ENCODE results near the gene RAD51C. TPM values are rescaled to one million over a fixed set of nuclear protein-coding genes. Genes with fewer than 3 reads are reported as not detected.
"Not testable (repeated sequence)": the region's sequence is repeated elsewhere in the genome, so short reads cannot be mapped to it uniquely, and the experiment has no call there.

RAD51C gene
- 10 to 100 TPM; 18.0 to 26.5 TPM for total RNA-seq
- 26.4 TPM for polyA plus RNA-seq (2013, experiment 1 of 2)
- polyA plus RNA-seq (2013, experiment 2 of 2): 29.8 TPM
- long read RNA-seq, experiment 1, partial matches to known transcripts: 0 of 9 reads
- long read RNA-seq, experiment 1, other reads (novel, unspliced or antisense): 6 of 9 reads
- long read RNA-seq, experiment 2, partial matches to known transcripts: 0 of 12 reads
- long read RNA-seq, experiment 2, other reads (novel, unspliced or antisense): 5 of 12 reads
- long read RNA-seq, experiment 3, transcript RAD51C-201 (9 exons, 2,591 nt): major isoform, 32 of 64 reads
- long read RNA-seq, experiment 3, partial matches to known transcripts: 3 of 64 reads
- long read RNA-seq, experiment 3, other reads (novel, unspliced or antisense): 24 of 64 reads
- long read RNA-seq, experiment 4, transcript RAD51C-201 (9 exons, 2,591 nt): major isoform, 19 of 47 reads
- long read RNA-seq, experiment 4, partial matches to known transcripts: 5 of 47 reads
- long read RNA-seq, experiment 4, other reads (novel, unspliced or antisense): 22 of 47 reads

DNA sequence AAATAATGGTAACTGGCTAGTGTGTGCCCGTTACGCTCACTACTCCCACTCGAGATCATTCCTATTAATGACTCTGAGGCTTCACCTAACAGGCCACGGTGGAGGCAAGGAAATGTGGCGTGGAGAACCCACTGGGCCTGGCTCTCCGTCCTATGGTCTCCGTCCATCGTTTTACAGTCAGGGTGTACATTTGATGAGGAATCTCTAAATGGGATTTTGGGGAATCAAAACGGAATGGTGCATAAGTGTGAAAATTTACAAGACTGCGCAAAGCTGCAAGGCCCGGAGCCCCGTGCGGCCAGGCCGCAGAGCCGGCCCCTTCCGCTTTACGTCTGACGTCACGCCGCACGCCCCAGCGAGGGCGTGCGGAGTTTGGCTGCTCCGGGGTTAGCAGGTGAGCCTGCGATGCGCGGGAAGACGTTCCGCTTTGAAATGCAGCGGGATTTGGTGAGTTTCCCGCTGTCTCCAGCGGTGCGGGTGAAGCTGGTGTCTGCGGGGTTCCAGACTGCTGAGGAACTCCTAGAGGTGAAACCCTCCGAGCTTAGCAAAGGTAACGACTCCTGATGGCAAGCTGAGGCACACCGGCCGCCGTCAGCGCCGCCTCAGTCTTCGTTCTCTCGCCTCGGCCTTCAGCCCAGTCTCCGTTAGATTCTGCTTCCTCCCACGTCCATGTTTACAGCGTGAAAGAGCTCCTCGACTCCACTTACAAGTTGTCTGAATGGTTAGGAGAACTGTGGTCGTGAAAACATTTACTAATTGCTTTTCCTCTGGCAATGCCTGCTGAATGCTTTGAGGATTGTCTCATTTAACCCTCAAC, at the start of gene RAD51C:
Gene RAD51C (plus strand): TSS at position 364 of the 817 bp plus-strand sequence. CDS start 42 bp downstream, at position 406.
- peak within 1 kb of the TSS; percentile 69 for H3K27ac Mint-ChIP-seq

DNA sequence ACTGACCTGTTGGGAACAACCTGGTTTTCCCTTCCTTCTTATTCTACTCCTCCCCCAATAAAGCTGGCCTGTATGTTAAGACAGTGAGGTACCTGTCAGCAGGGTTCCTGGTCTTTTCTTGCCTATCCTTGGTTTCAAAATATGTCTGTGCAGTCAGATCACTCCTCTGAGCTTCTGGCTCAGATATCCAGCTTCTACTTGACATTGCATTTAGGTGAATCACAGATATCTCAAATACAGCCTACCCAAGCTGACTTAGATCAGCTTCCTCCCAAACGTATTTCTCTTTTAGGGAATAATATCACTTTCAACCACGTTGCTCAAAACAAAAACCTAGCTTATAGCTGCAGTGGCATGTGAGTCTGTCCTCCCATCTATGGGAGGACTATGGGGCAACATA, 49.3 kb upstream of the RAD51C start:
- TF ChIP-seq, protein P1, sequence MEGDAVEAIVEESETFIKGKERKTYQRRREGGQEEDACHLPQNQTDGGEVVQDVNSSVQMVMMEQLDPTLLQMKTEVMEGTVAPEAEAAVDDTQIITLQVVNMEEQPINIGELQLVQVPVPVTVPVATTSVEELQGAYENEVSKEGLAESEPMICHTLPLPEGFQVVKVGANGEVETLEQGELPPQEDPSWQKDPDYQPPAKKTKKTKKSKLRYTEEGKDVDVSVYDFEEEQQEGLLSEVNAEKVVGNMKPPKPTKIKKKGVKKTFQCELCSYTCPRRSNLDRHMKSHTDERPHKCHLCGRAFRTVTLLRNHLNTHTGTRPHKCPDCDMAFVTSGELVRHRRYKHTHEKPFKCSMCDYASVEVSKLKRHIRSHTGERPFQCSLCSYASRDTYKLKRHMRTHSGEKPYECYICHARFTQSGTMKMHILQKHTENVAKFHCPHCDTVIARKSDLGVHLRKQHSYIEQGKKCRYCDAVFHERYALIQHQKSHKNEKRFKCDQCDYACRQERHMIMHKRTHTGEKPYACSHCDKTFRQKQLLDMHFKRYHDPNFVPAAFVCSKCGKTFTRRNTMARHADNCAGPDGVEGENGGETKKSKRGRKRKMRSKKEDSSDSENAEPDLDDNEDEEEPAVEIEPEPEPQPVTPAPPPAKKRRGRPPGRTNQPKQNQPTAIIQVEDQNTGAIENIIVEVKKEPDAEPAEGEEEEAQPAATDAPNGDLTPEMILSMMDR (conservative IDR thresholded peaks at IDR 0.05): no peak
- no peaks in the 10 kb centered on the region for H3K36me3 Mint-ChIP-seq (ENCODE audit: low read depth)
- H3K27ac Mint-ChIP-seq: no peak overlapping the region
- H3K27me3 Mint-ChIP-seq (ENCODE audit: insufficient read depth): no peaks in the 10 kb centered on the region
- peaks cover 3% of the 10 kb centered on the region for H3K4me1 Mint-ChIP-seq
- WGBS, 2 experiments (ENCODE audit: insufficient coverage in 1 of 2, insufficient read length in 1 of 2): 78 to 84% methylated on average over 2 of the region's 2 CpGs
- H3K27ac ChIP-seq (ENCODE audit: low read depth, low read length): no peak overlapping the region
- no peak for DNase-seq
- H3K36me3 ChIP-seq (ENCODE audit: control insufficient read depth, insufficient read depth, low read length): no peaks in the 10 kb centered on the region
- H3K9me3 Mint-ChIP-seq: no peaks in the 10 kb centered on the region
- no peak overlapping the region for H3K9ac ChIP-seq (ENCODE audit: extremely low read depth, low read length, poor library complexity, severe bottlenecking)
- no peak overlapping the region for H3K4me3 Mint-ChIP-seq
- H3K9me3 ChIP-seq (ENCODE audit: control insufficient read depth, low read length): no peaks in the 10 kb centered on the region
- H3K4me3 ChIP-seq (ENCODE audit: low read length): no peak overlapping the region
- H3K27me3 ChIP-seq (ENCODE audit: control insufficient read depth, insufficient read depth, low read length, poor library complexity, severe bottlenecking): no peaks in the 10 kb centered on the region
- no peaks in the 10 kb centered on the region for H3K4me1 ChIP-seq (ENCODE audit: control insufficient read depth, insufficient read depth, low read length)

More for the DNA sequence above, at the start of gene RAD51C:
- WGBS, 2 experiments (ENCODE audit: insufficient coverage in 1 of 2, insufficient read length in 1 of 2): 26 to 27% methylated on average over 44 to 50 of the region's 50 CpGs
- Histone ChIP-seq H3K9ac (ENCODE audit: extremely low read depth, low read length, poor library complexity, severe bottlenecking) (peak within 1 kb of the TSS; percentile 71), H3K27ac (ENCODE audit: low read depth, low read length) (peak within 1 kb of the TSS; percentile 21), H3K36me3 (ENCODE audit: control insufficient read depth, insufficient read depth, low read length) (peaks cover 7% of the 10 kb centered on the region), H3K4me3 (ENCODE audit: low read length) (peak within 1 kb of the TSS; percentile 87), H3K4me1 (ENCODE audit: control insufficient read depth, insufficient read depth, low read length) (no peaks in the 10 kb centered on the region), H3K9me3 (ENCODE audit: control insufficient read depth, low read length) (no peaks in the 10 kb centered on the region), H3K27me3 (ENCODE audit: control insufficient read depth, insufficient read depth, low read length, poor library complexity, severe bottlenecking) (no peaks in the 10 kb centered on the region)
- H3K36me3 Mint-ChIP-seq (ENCODE audit: low read depth): peaks cover 8% of the 10 kb centered on the region
- DNase-seq: peak; percentile 90
- TF ChIP-seq, protein P1 (conservative IDR thresholded peaks at IDR 0.05): no peak
- H3K4me1 Mint-ChIP-seq: peaks cover 12% of the 10 kb centered on the region
- H3K4me3 Mint-ChIP-seq: peak within 1 kb of the TSS; percentile 68
- H3K9me3 Mint-ChIP-seq: peaks cover 4% of the 10 kb centered on the region
- H3K27me3 Mint-ChIP-seq (ENCODE audit: insufficient read depth): no peaks in the 10 kb centered on the region

DNA sequence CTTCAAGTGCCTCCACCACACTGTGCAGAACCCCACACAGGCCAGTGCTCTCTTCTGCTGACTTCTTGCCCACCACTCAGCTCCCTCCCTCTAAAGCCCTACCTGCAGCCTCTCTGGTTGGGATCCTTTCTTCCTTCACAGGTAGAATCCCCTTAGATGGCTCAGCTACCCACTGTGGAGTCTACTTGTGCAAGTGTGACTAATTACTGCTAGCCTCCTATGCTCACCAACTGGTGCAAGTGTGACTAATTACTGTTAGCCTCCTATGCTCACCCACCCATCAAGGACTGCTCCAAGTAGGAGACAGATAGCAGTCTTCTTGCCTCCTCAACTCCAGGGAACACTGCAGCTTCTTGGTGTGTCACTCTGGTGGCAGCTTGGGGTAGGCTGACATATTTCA, 44.2 kb upstream of the RAD51C start:
- no peaks in the 10 kb centered on the region for H3K4me1 ChIP-seq (ENCODE audit: control insufficient read depth, insufficient read depth, low read length)
- Mint-ChIP-seq H3K27me3 (ENCODE audit: insufficient read depth) (no peaks in the 10 kb centered on the region), H3K9me3 (no peaks in the 10 kb centered on the region), H3K36me3 (ENCODE audit: low read depth) (no peaks in the 10 kb centered on the region), H3K27ac (no peak overlapping the region), H3K4me1 (no peaks in the 10 kb centered on the region), H3K4me3 (no peak overlapping the region)
- no peak overlapping the region for H3K9ac ChIP-seq (ENCODE audit: extremely low read depth, low read length, poor library complexity, severe bottlenecking)
- DNase-seq: no peak
- no peaks in the 10 kb centered on the region for H3K36me3 ChIP-seq (ENCODE audit: control insufficient read depth, insufficient read depth, low read length)
- H3K27me3 ChIP-seq (ENCODE audit: control insufficient read depth, insufficient read depth, low read length, poor library complexity, severe bottlenecking): no peaks in the 10 kb centered on the region
- H3K9me3 ChIP-seq (ENCODE audit: control insufficient read depth, low read length): no peaks in the 10 kb centered on the region
- no peak overlapping the region for H3K4me3 ChIP-seq (ENCODE audit: low read length)
- no peak overlapping the region for H3K27ac ChIP-seq (ENCODE audit: low read depth, low read length)
- TF ChIP-seq, protein P1 (conservative IDR thresholded peaks at IDR 0.05): no peak

DNA sequence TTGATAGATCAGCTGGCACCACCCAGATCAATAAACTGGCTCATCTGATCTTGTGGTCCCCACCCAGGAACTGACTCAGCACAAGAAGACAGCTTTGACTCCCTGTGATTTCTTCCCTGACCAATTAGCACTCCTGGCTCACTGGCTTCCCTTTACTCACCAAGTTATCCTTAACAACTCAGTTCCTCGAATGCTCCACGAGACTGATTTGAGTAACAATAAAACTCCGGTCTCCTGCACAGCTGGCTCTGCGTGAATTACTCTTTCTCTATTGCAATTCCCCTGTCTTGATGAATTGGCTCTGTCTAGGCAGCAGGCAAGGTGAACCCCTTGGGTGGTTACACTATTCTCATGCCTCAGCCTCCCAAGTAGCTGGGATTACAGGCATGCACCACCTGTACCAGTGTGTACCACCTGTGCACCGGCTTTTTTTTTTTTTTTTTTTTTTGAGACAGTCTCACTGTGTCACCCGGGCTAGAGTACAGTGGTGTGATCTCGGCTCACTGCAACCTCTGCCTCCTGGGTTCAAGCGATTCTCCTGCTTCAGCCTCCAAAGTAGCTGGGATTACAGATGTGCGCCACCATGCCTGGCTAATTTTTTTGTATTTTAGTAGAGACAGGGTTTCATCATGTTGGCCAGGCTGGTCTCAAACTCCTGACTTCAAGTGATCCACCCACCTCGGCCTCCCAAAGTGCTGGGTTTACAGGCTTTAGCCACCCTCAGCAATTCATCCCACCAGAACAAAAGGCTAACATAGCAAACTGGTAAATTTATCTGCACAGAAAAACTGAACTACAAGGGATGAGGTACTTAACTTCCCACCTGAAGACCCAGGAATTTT, 34.2 kb upstream of the RAD51C start:
- not testable (repeated sequence) for H3K4me1 ChIP-seq (ENCODE audit: control insufficient read depth, insufficient read depth, low read length); H3K27me3 ChIP-seq (ENCODE audit: control insufficient read depth, insufficient read depth, low read length, poor library complexity, severe bottlenecking); H3K36me3 Mint-ChIP-seq (ENCODE audit: low read depth); H3K4me1 Mint-ChIP-seq; H3K4me3 ChIP-seq (ENCODE audit: low read length); H3K36me3 ChIP-seq (ENCODE audit: control insufficient read depth, insufficient read depth, low read length); H3K9ac ChIP-seq (ENCODE audit: extremely low read depth, low read length, poor library complexity, severe bottlenecking); H3K27me3 Mint-ChIP-seq (ENCODE audit: insufficient read depth); H3K9me3 ChIP-seq (ENCODE audit: control insufficient read depth, low read length); H3K9me3 Mint-ChIP-seq
- 60 to 62% methylated on average over 9 to 10 of the region's 10 CpGs for WGBS, 2 experiments (ENCODE audit: insufficient coverage in 1 of 2, insufficient read length in 1 of 2)
- Mint-ChIP-seq H3K27ac (peak overlapping the region; percentile 62), H3K4me3 (peak overlapping the region; percentile 48)
- peak overlapping the region; percentile 100 for H3K27ac ChIP-seq (ENCODE audit: low read depth, low read length)
- peak; percentile 63 for DNase-seq

All from endodermal cell (in vitro differentiated cells).